IMR-90 (cell line): Measurements from ENCODE around the gene GRIK3. TPM values are rescaled to one million over a fixed set of nuclear protein-coding genes. Genes with fewer than 3 reads are reported as not detected.

ENCODE experiments used
- ATAC-seq: fragments of 200-7000 bp; cut with Tn5 transposase; 2 replicates; pipeline ENCODE4 v1.9.1; 2020; ENCODE audit warnings: low read depth, mild to moderate bottlenecking, moderate library complexity
- BruUV-seq: library from RNA; stranded (reverse); fragments of 400-500 nt; replicated peaks from 2 replicates; lab custom pipeline; 2021; lab: Mats Ljungman, UMichigan
- CTCF ChIA-PET: fragments of 300-600 bp; formaldehyde crosslinking; extraction: SDS; loops from one replicate; lab custom pipeline; 2021; ENCODE audit warnings: antibody characterized with exemption; lab: Yijun Ruan, JAX
- POLR2A ChIA-PET: fragments of 300-600 bp; sonication (Branson Sonifier 250); formaldehyde crosslinking; loops from one replicate; lab custom pipeline; 2022; ENCODE audit warnings: antibody characterized with exemption; ENCODE audit not compliant: unreplicated experiment; lab: Charles Lee
- DNase-seq: peaks from one replicate; pipeline ENCODE4 v3.0.0; 2013
- H2AFZ ChIP-seq: replicated peaks from 2 replicates; pipeline ENCODE3; 2013; ENCODE audit warnings: low read length, mild to moderate bottlenecking; ENCODE audit not compliant: poor library complexity
- H2AK5ac ChIP-seq: 2 replicates; pipeline ENCODE4 v1.6.1; 2013; ENCODE audit warnings: low read depth, low read length, inconsistent platforms
- H2AK9ac ChIP-seq: replicated peaks from 2 replicates; pipeline ENCODE3; 2013; ENCODE audit warnings: mild to moderate bottlenecking, low read depth, low read length, moderate library complexity; ENCODE audit not compliant: poor library complexity
- H2BK120ac ChIP-seq: 2 replicates; pipeline ENCODE4 v1.6.1; 2013; ENCODE audit warnings: low read depth, low read length, inconsistent platforms
- H2BK15ac ChIP-seq: 3 replicates; pipeline ENCODE4 v1.6.1; 2013; ENCODE audit warnings: low read depth, low read length, inconsistent platforms
- H2BK20ac ChIP-seq: 2 replicates; pipeline ENCODE4 v1.6.1; 2013; ENCODE audit warnings: low read depth, mild to moderate bottlenecking, inconsistent platforms, low read length, moderate library complexity
- H2BK5ac ChIP-seq: 2 replicates; pipeline ENCODE4 v1.6.1; 2013; ENCODE audit warnings: mild to moderate bottlenecking, low read depth, low read length, inconsistent platforms; ENCODE audit not compliant: poor library complexity, severe bottlenecking
- H3K14ac ChIP-seq: replicated peaks from 2 replicates; pipeline ENCODE4 v1.6.1; 2013; ENCODE audit warnings: low read depth, low read length, inconsistent platforms
- H3K18ac ChIP-seq: 2 replicates; pipeline ENCODE4 v1.6.1; 2013; ENCODE audit warnings: low read depth, low read length, control low read depth
- H3K23ac ChIP-seq: 2 replicates; pipeline ENCODE4 v1.6.1; 2013; ENCODE audit warnings: low read depth, low read length, inconsistent platforms
- H3K27ac ChIP-seq: 2 replicates; pipeline ENCODE4 v1.5.1; 2013; ENCODE audit warnings: mild to moderate bottlenecking, control low read depth, low read length; ENCODE audit not compliant: insufficient read depth
- H3K27me3 ChIP-seq: 2 replicates; pipeline ENCODE4 v1.6.1; 2013; ENCODE audit warnings: low read length; ENCODE audit not compliant: control insufficient read depth, insufficient read depth
- H3K36me3 ChIP-seq: 2 replicates; pipeline ENCODE4 v1.6.1; 2013; ENCODE audit warnings: low read length, mixed read lengths; ENCODE audit not compliant: control insufficient read depth, insufficient read depth
- H3K4ac ChIP-seq: 2 replicates; pipeline ENCODE4 v1.6.1; 2013; ENCODE audit warnings: low read depth, low read length, inconsistent platforms
- H3K4me1 ChIP-seq: 2 replicates; pipeline ENCODE4 v1.6.1; 2013; ENCODE audit warnings: low read length, mixed read lengths; ENCODE audit not compliant: control insufficient read depth, insufficient read depth
- H3K4me2 ChIP-seq: 2 replicates; pipeline ENCODE4 v1.6.1; 2013; ENCODE audit warnings: low read depth, mild to moderate bottlenecking, control low read depth, low read length, moderate library complexity
- H3K4me3 ChIP-seq: 2 replicates; pipeline ENCODE4 v1.5.1; 2013; ENCODE audit warnings: low read depth, mild to moderate bottlenecking, control low read depth, low read length, moderate library complexity; ENCODE audit not compliant: insufficient read depth
- H3K56ac ChIP-seq: 2 replicates; pipeline ENCODE4 v1.6.1; 2013; ENCODE audit warnings: low read length, inconsistent platforms; ENCODE audit not compliant: insufficient read depth; ENCODE audit errors: extremely low read depth
- H3K79me1 ChIP-seq, 2 experiments: 2 replicates each; pipeline ENCODE4 v1.6.1; 2013; ENCODE audit warnings: low read length in 2 of 2, inconsistent platforms in 1 of 2, low read depth in 1 of 2
- H3K9ac ChIP-seq: 2 replicates; pipeline ENCODE4 v1.6.1; 2013; ENCODE audit warnings: low read depth, low read length, control low read depth
- H3K9me1 ChIP-seq: 2 replicates; pipeline ENCODE4 v1.6.1; 2013; ENCODE audit warnings: low read length, inconsistent platforms; ENCODE audit not compliant: insufficient read depth
- H3K9me3 ChIP-seq: 2 replicates; pipeline ENCODE4 v1.6.1; 2013; ENCODE audit warnings: low read length; ENCODE audit not compliant: control insufficient read depth, insufficient read depth
- H4K20me1 ChIP-seq: 2 replicates; pipeline ENCODE4 v1.6.1; 2013; ENCODE audit warnings: low read length, inconsistent platforms; ENCODE audit not compliant: insufficient read depth
- H4K5ac ChIP-seq: 2 replicates; pipeline ENCODE4 v1.6.1; 2013; ENCODE audit warnings: mild to moderate bottlenecking, low read depth, low read length, control low read depth
- H4K8ac ChIP-seq, 2 experiments: 2 replicates each; pipeline ENCODE4 v1.6.1; 2013; ENCODE audit warnings: low read depth in 2 of 2, low read length in 2 of 2, control low read depth in 1 of 2, inconsistent platforms in 1 of 2
- H4K91ac ChIP-seq: 2 replicates; pipeline ENCODE4 v1.6.1; 2013; ENCODE audit warnings: low read depth, low read length, inconsistent platforms; ENCODE audit not compliant: insufficient read depth
- BHLHE40 ChIP-seq: fragments of 150-350 bp; IDR thresholded peaks from 2 replicates; pipeline ENCODE4 v1.6.1; 2016; ENCODE audit warnings: mild to moderate bottlenecking, low read depth, low read length
- CEBPB ChIP-seq: IDR thresholded peaks from 2 replicates; pipeline ENCODE4 v1.6.1; 2012; ENCODE audit warnings: low read depth, low read length, improper control_type of control experiment
- CHD1 ChIP-seq: IDR thresholded peaks from 2 replicates; pipeline ENCODE4 v1.6.1; 2012; ENCODE audit warnings: low read depth, low read length, improper control_type of control experiment
- ELK1 ChIP-seq: fragments of 150-350 bp; IDR thresholded peaks from 2 replicates; pipeline ENCODE4 v1.6.1; 2016; ENCODE audit warnings: low read depth, mild to moderate bottlenecking, low read length, moderate library complexity, borderline replicate concordance
- FOS ChIP-seq: fragments of 150-350 bp; IDR thresholded peaks from 2 replicates; pipeline ENCODE4 v1.6.1; 2016; ENCODE audit warnings: low read depth, low read length
- MAFK ChIP-seq: IDR thresholded peaks from 2 replicates; pipeline ENCODE4 v1.6.1; 2012; ENCODE audit warnings: low read depth, low read length, improper control_type of control experiment
- MAZ ChIP-seq: IDR thresholded peaks from 2 replicates; pipeline ENCODE4 v1.6.1; 2012; ENCODE audit warnings: low read depth, mild to moderate bottlenecking, low read length, improper control_type of control experiment, moderate library complexity, borderline replicate concordance
- MXI1 ChIP-seq: IDR thresholded peaks from 2 replicates; pipeline ENCODE4 v1.6.1; 2012; ENCODE audit warnings: low read depth, mild to moderate bottlenecking, low read length, moderate library complexity, borderline replicate concordance
- NFE2L2 ChIP-seq: fragments of 150-350 bp; IDR thresholded peaks from 2 replicates; pipeline ENCODE4 v1.6.1; 2016; ENCODE audit warnings: low read depth, mild to moderate bottlenecking, low read length
- POLR2A ChIP-seq: IDR thresholded peaks from 2 replicates; pipeline ENCODE4 v1.6.1; 2012; ENCODE audit warnings: mild to moderate bottlenecking, low read depth, low read length
- RAD21 ChIP-seq: IDR thresholded peaks from 2 replicates; pipeline ENCODE4 v1.6.1; 2012; ENCODE audit warnings: low read length, improper control_type of control experiment
- RCOR1 ChIP-seq: IDR thresholded peaks from 2 replicates; pipeline ENCODE4 v1.6.1; 2012; ENCODE audit warnings: mild to moderate bottlenecking, low read length, improper control_type of control experiment; ENCODE audit not compliant: insufficient replicate concordance
- RFX5 ChIP-seq: IDR thresholded peaks from 2 replicates; pipeline ENCODE4 v1.8.0; 2012; ENCODE audit warnings: low read depth, mild to moderate bottlenecking, low read length, moderate library complexity
- SMC3 ChIP-seq: fragments of 150-350 bp; IDR thresholded peaks from 2 replicates; pipeline ENCODE4 v1.6.1; 2016; ENCODE audit warnings: low read depth, mild to moderate bottlenecking, antibody characterized with exemption, low read length, moderate library complexity
- WGBS, 2 experiments: methylation state at CpG; one replicate each; pipeline versions ENCODE4 v1.1.5 to v1.1.7; 2013; ENCODE audit warnings: missing lambda C conversion rate in 2 of 2; ENCODE audit not compliant: insufficient read length in 1 of 2; ENCODE audit errors: extremely low coverage in 2 of 2; 5-methylcytosine and 5-hydroxymethylcytosine counted together
- dilution Hi-C: fragments of 300-500 bp; cut with HindIII; formaldehyde crosslinking; loops from one replicate; pipeline ENCODE4 v1.14.3; 2018; ENCODE audit warnings: low sequenced_read_pairs; ENCODE audit not compliant: unreplicated experiment
- in situ Hi-C: fragments of 300-500 bp; cut with MboI; formaldehyde crosslinking; loops from 3 replicates; pipeline ENCODE4 v1.14.3; 2019; ENCODE audit warnings: low sequenced_read_pairs, inconsistent platforms, mixed read lengths
- intact Hi-C: fragments of 100-400 bp; cut with micrococcal nuclease; formaldehyde crosslinking; loops from 2 replicates; pipeline ENCODE4 v1.10.0; 2022
- polyA plus RNA-seq, 3 experiments: library from polyadenylated mRNA; depleted of rRNA; stranded (reverse); fragments of >200 nt; gene quantifications; 2 replicates each; pipeline ENCODE4 v1.2.3, GENCODE V29; 2012; ENCODE audit warnings: low replicate concordance in 1 of 3
- total RNA-seq: library from RNA; depleted of rRNA; stranded (reverse); fragments of >200 nt; gene quantifications from 2 replicates; pipeline ENCODE4 v1.2.3, GENCODE V29; 2012
- TF ChIP-seq, protein P1 (sequence below): conservative IDR thresholded peaks from 2 replicates; pipeline ENCODE4 v1.5.1; 2012; ENCODE audit warnings: mild to moderate bottlenecking, low read depth, low read length, improper control_type of control experiment
- TF ChIP-seq, protein P2 (sequence below): fragments of 150-350 bp; IDR thresholded peaks from 2 replicates; pipeline ENCODE4 v1.6.1; 2017; ENCODE audit warnings: mild to moderate bottlenecking, antibody characterized with exemption, low read length, low read depth

The GRIK3 gene
- total and polyA plus RNA-seq, 2 of the 4 experiments (the other 2 are of a cell fraction), result not detected

- no TSS peak for BruUV-seq
- Histone ChIP-seq H2BK15ac (no peak overlapping the region), H2BK120ac (no peak overlapping the region)
Measured at GRCh38 chr1:36994868-36995267, 39.4 kb downstream of the GRIK3 start.

More at GRCh38 chr1:36994868-36995267, 39.4 kb downstream of the GRIK3 start:
- Histone ChIP-seq H3K9me1 (no peaks in the 10 kb centered on the region), H3K9me3 (no peaks in the 10 kb centered on the region), H2BK5ac (no peak overlapping the region), H3K4ac (no peak overlapping the region), H3K36me3 (no peaks in the 10 kb centered on the region), H3K18ac (no peak overlapping the region), H4K5ac (no peak overlapping the region), H2AK5ac (no peak overlapping the region), H3K23ac (no peak overlapping the region), H3K9ac (no peak overlapping the region), H4K20me1 (no peaks in the 10 kb centered on the region), H3K4me2 (no peak overlapping the region), H2BK20ac (no peak overlapping the region), H3K56ac (no peak overlapping the region), H4K91ac (no peak overlapping the region), H3K27me3 (no peaks in the 10 kb centered on the region), H3K14ac (no peak overlapping the region), H3K79me1 (no peaks in the 10 kb centered on the region), H3K27ac (no peak overlapping the region), H3K4me1 (no peaks in the 10 kb centered on the region), H3K4me3 (no peak overlapping the region), H2AFZ (no peak overlapping the region), H4K8ac (no peak overlapping the region), H2AK9ac (no peak overlapping the region)
- DNase-seq (no peak), ATAC-seq (no peak)
- 72% methylated on average over 2 of the region's 8 CpGs; no CpG with 5 or more reads in 1 of the 2 experiments for WGBS, 2 experiments
- intact Hi-C loops (no loop called here), dilution Hi-C loops (no loop called here), in situ Hi-C loops (no loop called here)
- POLR2A ChIA-PET, result no interaction called here
- CTCF ChIA-PET, result interaction anchor here (0.6 kb wide), 1 partner anchor 8 kb away, joined by 5 read pairs; no protein-coding TSS in a partner anchor
- no peak for TF ChIP-seq MAFK
- no peak for TF ChIP-seq SMC3
- TF ChIP-seq RAD21, result no peak
- TF ChIP-seq MAZ, result no peak
- TF ChIP-seq, protein P1, sequence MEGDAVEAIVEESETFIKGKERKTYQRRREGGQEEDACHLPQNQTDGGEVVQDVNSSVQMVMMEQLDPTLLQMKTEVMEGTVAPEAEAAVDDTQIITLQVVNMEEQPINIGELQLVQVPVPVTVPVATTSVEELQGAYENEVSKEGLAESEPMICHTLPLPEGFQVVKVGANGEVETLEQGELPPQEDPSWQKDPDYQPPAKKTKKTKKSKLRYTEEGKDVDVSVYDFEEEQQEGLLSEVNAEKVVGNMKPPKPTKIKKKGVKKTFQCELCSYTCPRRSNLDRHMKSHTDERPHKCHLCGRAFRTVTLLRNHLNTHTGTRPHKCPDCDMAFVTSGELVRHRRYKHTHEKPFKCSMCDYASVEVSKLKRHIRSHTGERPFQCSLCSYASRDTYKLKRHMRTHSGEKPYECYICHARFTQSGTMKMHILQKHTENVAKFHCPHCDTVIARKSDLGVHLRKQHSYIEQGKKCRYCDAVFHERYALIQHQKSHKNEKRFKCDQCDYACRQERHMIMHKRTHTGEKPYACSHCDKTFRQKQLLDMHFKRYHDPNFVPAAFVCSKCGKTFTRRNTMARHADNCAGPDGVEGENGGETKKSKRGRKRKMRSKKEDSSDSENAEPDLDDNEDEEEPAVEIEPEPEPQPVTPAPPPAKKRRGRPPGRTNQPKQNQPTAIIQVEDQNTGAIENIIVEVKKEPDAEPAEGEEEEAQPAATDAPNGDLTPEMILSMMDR, result no peak
- TF ChIP-seq BHLHE40, result no peak
- TF ChIP-seq NFE2L2, result no peak
- TF ChIP-seq RCOR1, result no peak
- TF ChIP-seq, protein P2, sequence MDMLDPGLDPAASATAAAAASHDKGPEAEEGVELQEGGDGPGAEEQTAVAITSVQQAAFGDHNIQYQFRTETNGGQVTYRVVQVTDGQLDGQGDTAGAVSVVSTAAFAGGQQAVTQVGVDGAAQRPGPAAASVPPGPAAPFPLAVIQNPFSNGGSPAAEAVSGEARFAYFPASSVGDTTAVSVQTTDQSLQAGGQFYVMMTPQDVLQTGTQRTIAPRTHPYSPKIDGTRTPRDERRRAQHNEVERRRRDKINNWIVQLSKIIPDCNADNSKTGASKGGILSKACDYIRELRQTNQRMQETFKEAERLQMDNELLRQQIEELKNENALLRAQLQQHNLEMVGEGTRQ, result no peak
- no peak for TF ChIP-seq CEBPB
- TF ChIP-seq MXI1, result no peak
- TF ChIP-seq RFX5, result no peak
- no peak for TF ChIP-seq ELK1
- TF ChIP-seq POLR2A, result no peak
- TF ChIP-seq FOS, result no peak
- no peak for TF ChIP-seq CHD1
